Glutamatergic neuron (in vitro differentiated cells): ENCODE results near the gene CCDC32. TPM values are rescaled to one million over a fixed set of nuclear protein-coding genes. Genes with fewer than 3 reads are reported as not detected.

Experiments
- DNase-seq: peaks from one replicate; pipeline ENCODE4 v3.0.0; 2022
- H3K27ac Mint-ChIP-seq: one replicate; pipeline ENCODE4 v1.8.0; 2020; ENCODE audit warnings: mild to moderate bottlenecking, mixed read lengths, inconsistent platforms; ENCODE audit not compliant: unreplicated experiment
- H3K27me3 Mint-ChIP-seq: one replicate; pipeline ENCODE4 v1.8.0; 2020; ENCODE audit warnings: mild to moderate bottlenecking, moderate library complexity, mixed read lengths, inconsistent platforms; ENCODE audit not compliant: unreplicated experiment
- H3K36me3 Mint-ChIP-seq: one replicate; pipeline ENCODE4 v1.8.0; 2020; ENCODE audit warnings: mild to moderate bottlenecking, mixed read lengths, inconsistent platforms; ENCODE audit not compliant: unreplicated experiment
- H3K4me1 Mint-ChIP-seq: one replicate; pipeline ENCODE4 v1.8.0; 2020; ENCODE audit warnings: mild to moderate bottlenecking, low read depth, mixed read lengths, inconsistent platforms; ENCODE audit not compliant: unreplicated experiment
- H3K4me3 Mint-ChIP-seq: one replicate; pipeline ENCODE4 v1.8.0; 2020; ENCODE audit warnings: mild to moderate bottlenecking, mixed read lengths, inconsistent platforms; ENCODE audit not compliant: unreplicated experiment
- H3K9me3 Mint-ChIP-seq: one replicate; pipeline ENCODE4 v1.8.0; 2020; ENCODE audit warnings: mild to moderate bottlenecking, moderate library complexity, mixed read lengths, inconsistent platforms; ENCODE audit not compliant: unreplicated experiment
- CTCF ChIP-seq: fragments of 200-600 bp; sonication (generic); IDR thresholded peaks from one replicate; pipeline ENCODE4 v1.5.0; 2021; ENCODE audit not compliant: partially characterized antibody, unreplicated experiment
- total RNA-seq: library from RNA; stranded (reverse); fragmentation: NEBNext Ultra II Directional; extraction: Animal tissue kit (Norgen Biotek cat#: 25700); gene quantifications from one replicate; pipeline ENCODE4 v1.2.1, GENCODE V29; 2021; ENCODE audit not compliant: unreplicated experiment

The CCDC32 gene
- total RNA-seq, 1 donor from 2014 or later: 21.4 TPM

GRCh38 chr15:40593588-40594428, 29.0 kb upstream of the CCDC32 start, which contains the start of gene KNL1:
Gene KNL1, plus strand, starts transcription at chr15:40594249. Its CDS starts 8,683 bp downstream, at chr15:40602932.
- Mint-ChIP-seq H3K36me3 (no peaks in the 10 kb centered on the region), H3K27me3 (peaks cover 18% of the 10 kb centered on the region), H3K9me3 (peaks cover 20% of the 10 kb centered on the region), H3K4me1 (peaks cover 7% of the 10 kb centered on the region), H3K27ac (peak within 1 kb of the TSS; percentile 100), H3K4me3 (peak within 1 kb of the TSS; percentile 98)
- DNase-seq: peak; percentile 87
- no peak for TF ChIP-seq CTCF

DNA sequence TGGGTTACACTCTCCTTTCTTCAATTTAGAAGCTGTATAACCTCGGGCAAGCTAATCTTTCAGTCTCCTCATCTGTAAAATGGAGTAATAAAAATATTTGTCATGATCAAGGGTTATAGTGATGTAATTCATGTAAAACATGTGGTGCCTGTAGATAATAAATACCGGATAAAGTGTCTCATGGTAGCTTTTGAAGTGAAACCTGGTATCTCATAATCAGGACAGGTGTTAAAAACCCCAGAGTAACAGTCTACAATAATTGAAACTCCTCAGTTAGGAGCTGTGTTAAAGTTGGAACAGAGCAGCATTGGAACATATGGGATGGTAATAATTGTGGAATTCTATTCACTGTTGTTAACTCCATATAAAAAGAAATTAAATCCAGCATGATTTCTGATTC, 28.3 kb upstream of the CCDC32 start:
- no peak for TF ChIP-seq CTCF
- Mint-ChIP-seq H3K27ac (no peak overlapping the region), H3K36me3 (no peaks in the 10 kb centered on the region), H3K27me3 (peaks cover 18% of the 10 kb centered on the region), H3K4me1 (peaks cover 7% of the 10 kb centered on the region), H3K9me3 (peaks cover 20% of the 10 kb centered on the region), H3K4me3 (peak overlapping the region; percentile 98)
- no peak for DNase-seq

DNA sequence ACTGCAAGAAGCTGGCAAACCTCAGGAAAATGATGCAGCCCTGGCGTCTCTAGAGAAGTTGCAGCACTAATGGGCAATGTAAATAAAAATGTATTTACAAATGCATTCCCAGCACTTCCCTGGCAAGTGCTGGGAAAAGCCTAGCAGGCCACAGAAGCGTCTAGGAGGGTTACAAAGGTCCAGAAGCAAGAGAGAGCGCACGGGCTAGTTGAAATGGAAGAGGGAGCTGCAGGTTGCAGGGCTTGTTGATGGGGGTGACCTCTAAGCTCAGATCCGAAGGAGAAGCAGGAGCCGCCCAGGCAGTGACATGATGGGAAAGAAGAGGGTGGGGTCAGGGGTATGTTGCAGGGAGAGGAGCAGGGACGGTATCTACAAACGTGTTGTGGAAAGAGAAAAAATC, 26.5 kb upstream of the CCDC32 start:
- Mint-ChIP-seq H3K27ac (no peak overlapping the region), H3K4me1 (peaks cover 7% of the 10 kb centered on the region), H3K4me3 (no peak overlapping the region), H3K36me3 (no peaks in the 10 kb centered on the region), H3K27me3 (peaks cover 18% of the 10 kb centered on the region), H3K9me3 (peaks cover 19% of the 10 kb centered on the region)
- DNase-seq: no peak
- TF ChIP-seq CTCF: no peak

DNA sequence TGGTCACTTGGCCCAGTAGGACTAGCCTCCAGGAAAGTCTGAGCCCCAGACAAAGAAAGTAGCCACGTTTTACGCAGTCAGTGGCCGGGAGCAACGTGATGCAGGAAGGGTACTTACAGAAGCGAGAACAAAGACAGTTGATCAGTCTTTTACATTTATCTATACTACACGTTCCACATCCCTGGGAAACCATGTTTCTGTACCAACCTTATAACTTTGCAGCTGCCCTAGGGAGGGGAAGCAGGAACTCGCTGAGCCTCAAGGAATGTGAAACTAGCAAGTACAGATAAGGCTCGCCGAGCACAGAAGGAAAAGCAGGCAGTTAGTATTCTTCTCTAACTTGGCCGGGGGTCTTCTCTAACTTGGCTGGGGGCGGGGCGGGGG, 25.8 kb upstream of the CCDC32 start:
- H3K36me3 Mint-ChIP-seq: no peaks in the 10 kb centered on the region
- H3K9me3 Mint-ChIP-seq: peaks cover 19% of the 10 kb centered on the region
- TF ChIP-seq CTCF: no peak
- H3K4me1 Mint-ChIP-seq: peaks cover 7% of the 10 kb centered on the region
- H3K27me3 Mint-ChIP-seq: peaks cover 18% of the 10 kb centered on the region
- no peak for DNase-seq
- no peak overlapping the region for H3K27ac Mint-ChIP-seq
- H3K4me3 Mint-ChIP-seq: peak overlapping the region; percentile 56

GRCh38 chr15:40584191-40584590, 19.3 kb upstream of the CCDC32 start:
- Mint-ChIP-seq H3K27me3 (no peaks in the 10 kb centered on the region), H3K36me3 (no peaks in the 10 kb centered on the region), H3K9me3 (no peaks in the 10 kb centered on the region), H3K27ac (no peak overlapping the region), H3K4me1 (no peaks in the 10 kb centered on the region), H3K4me3 (no peak overlapping the region)
- no peak for DNase-seq
- TF ChIP-seq CTCF: no peak
